ENCODE measurements around the gene HAUS7. TPM values are rescaled to one million over a fixed set of nuclear protein-coding genes. Genes with fewer than 3 reads are reported as not detected.

The HAUS7 gene
- total RNA-seq (2022; extraction: Qiagen RNA extraction) = 43.8 to 52.0 TPM (median 45.5 TPM) in 5 replicates

DNA sequence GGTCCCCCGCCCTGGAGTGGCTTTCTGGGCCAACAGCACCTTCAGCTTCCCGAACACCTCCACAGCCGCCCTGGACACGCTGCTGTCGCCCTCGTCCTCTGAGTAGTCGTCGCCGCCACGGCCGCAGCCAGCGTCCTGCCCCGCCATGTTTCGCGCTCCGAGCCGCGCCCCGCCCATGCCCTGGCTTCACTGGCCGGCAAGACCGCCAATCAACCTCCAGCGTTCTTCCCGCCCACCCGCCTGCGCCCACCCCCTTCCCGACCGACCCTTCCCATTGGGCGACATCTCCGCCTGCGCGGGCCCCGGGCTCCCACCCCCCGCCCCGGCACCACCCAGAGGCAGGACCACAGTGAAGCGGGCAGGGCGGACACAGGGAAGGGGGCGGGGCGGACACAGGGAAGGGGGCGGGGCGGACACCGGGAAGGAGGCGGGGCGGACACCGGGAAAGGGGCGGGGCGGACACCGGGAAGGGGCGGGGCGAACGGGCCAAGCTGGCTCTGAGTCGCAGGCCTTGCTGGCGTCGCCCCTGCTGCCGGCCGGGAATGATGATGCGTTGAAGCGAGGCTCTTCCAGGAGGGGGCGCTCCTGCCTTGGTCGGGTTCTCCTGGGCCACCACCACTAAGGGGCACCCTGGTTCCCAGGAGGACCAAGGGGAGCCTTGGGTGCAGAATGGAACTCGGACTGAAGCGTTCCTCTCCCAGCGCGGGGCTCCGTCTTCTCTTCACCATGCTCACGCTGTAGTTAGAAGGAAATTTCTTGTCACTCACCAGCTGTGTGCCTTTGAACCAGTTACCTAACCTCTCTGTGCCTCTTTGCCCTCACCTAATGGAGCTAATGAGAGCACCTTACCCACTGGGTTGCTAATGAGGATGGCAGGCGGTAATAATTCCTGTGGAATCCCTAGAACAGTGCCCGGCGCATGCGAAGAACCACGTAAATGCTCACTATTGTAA lies at the start of gene HAUS7:
Gene HAUS7, minus strand, starts transcription at position 166 of the 953 bp plus-strand sequence. Its CDS starts 19 bp downstream, at position 147.

DNA sequence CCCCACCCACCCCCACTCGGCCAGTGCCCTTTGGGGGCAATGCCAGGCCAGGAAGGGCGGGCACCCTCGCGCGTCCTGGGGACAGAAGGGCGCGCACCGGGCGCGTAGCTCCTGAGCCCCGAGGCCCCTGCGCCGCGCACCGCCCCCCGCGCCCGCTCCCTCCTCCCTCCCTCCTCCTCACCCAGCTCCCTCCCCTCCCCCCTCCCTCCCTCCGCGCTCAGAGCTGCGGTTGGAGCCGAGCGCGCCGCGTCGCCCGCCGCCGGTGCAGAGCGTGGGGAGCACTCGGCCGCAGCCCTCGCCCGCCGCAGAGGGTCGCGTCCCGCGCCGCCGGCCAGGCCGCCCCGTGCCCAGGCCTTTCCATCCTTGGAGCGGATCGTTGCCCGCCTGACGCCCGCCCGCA lies 47.0 kb upstream of the HAUS7 start, which contains the start of gene ATP2B3:
Gene ATP2B3, plus strand, starts transcription at position 220 of the 400 bp plus-strand sequence. CDS start 18,606 bp downstream, outside the sequence.

DNA sequence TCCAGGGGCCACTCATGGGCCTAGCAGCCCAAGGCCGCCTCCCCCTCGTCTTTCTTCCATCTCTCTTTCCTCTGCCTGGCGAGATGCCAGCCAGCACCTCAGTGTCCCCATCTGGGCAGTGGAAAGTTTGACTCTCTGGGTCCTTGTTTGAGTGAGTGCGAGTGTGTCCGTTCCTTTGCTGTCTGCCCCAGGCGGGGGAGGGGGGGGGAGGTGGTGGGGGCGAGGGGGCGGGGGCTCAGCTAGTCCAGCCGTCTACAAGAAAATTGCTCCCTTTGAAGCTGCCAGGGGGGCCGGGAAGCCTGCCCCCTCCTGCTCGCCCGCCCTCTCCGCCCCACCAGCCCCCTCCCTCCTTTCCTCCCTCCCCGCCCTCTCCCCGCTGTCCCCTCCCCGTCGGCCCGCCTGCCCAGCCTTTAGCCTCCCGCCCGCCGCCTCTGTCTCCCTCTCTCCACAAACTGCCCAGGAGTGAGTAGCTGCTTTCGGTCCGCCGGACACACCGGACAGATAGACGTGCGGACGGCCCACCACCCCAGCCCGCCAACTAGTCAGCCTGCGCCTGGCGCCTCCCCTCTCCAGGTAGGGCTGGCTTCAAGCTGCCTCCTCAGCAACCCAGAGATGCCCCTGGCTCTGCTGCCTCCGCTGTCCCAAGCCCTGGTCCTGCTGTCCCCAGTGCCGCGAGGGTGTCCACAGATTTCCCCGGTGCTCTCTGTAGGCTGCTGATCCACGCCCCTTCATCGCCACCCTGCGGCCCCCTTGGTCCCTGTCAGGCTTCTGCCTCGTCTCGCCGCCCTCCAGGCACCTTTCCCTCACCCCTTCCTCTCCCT lies 24.4 kb upstream of the HAUS7 start, which contains the start of gene BGN:
Gene BGN, plus strand, starts transcription at position 440 of the 821 bp plus-strand sequence. CDS start 9,652 bp downstream, outside the sequence.

DNA sequence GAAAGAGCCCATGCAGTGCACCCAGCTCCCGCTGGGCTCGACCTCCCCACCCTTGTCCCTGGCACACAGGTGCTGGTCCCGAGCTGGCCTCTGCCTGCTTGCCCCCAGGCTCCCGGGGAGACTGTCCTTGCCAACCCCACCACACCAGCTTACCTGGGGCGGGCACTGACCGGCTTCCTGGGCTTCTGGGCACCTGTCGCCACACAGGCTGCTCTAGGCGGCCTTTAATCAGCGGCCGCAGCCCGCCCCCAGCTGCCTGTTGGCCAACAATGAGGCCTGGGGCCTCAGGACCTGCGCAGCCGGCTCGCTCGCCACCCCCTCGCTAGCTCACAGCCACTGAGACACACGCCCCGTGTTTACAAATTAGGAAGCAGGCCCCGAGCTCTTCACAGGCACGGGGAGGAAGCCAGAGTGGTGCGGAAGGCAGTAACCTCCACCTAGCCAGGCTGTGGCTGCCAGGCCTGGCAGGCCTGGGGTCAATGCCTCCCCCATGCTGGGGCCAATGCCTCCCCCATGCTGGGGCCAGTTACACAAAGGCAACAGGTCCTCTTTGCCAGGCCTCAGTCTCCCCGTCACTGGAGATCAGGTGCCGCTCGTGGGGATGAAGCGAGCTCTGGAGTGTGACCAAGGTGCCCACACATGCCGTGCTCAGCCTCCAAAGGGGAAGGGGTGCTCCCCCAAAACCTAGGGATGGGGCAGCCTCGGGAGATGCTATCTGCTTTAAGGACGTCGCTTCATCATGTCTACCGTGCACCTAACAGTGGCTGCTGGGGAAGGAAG lies 24.3 kb downstream of the HAUS7 start, which contains the start of gene TREX2:
Gene TREX2, minus strand, starts transcription at position 201 of the 780 bp plus-strand sequence. CDS start 626 bp downstream, outside the sequence.

DNA sequence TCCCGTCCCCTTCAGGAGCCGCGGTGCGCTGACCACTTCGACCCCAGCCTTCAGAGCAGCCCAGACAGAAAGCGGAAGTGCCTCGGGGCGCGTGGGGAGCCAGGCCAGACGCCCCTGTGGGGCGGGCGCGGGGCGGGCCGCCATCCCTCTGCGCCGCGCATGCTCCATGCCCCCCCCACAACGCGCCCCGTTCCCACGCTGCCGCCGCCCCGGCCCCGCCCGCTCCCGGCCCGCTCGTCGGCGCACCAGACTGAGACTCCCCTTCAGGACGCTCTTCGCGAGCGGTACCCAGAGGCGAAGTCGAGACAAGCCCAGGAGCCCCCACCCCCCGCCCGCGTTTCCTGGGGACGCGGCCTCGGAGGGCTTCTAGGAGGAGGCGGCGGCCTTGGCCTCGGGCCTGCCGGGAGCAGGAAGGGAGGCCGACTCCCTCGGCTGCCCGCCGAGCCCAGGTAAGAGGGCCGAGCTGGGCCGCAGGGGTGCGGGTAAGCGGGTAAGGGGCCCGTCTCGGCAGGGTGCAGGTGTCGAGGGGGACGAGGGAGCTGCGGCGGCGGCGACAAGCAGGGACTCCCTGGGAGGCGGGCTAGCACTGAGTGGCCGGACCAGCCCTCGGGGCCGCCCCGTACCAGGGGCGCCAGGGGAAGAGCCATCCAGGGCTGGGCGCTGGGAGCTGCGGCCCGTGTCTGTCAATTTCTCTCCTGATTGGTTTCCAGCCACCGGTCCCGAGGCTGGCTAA lies 59.0 kb downstream of the HAUS7 start, which contains the start of gene ZFP92:
Gene ZFP92, plus strand, starts transcription at position 218 of the 733 bp plus-strand sequence. CDS start 6,851 bp downstream, outside the sequence.

DNA sequence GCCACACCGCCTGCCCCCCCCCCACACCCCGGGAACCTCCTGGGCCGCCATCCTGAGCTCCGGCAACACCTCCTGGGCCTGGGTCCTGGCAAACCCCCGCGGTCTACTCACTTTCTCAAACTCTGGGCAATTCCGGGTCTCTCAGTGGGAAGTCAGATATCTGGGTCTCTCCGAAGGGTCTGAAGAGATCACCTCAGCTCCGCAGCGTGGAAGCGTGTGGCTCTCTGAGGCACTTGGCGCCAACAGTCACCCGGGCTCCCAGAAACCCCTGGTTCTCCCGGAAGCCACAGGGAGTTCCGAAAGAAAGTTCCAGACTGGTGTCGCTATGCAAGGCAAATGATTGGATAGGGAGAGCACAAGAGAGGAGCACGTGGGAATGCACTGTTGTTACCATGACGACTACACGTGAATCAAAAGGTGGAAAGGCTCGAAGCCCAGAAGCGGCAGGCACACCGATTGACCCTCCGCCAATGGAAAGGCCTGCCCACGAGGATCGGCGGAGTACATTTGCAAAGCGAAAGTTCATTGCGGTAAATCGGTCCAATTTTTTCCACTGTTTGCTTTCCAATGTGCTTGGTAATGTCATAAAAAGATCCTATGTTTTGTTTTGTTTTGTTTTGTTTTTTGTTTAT lies 69.1 kb downstream of the HAUS7 start, which contains the start of gene PNMA6E:
Gene PNMA6E, minus strand, starts transcription at position 218 of the 632 bp plus-strand sequence. CDS start 2,501 bp downstream, outside the sequence.

Other genes starting within 250 kb of the HAUS7 start
- not detected in 5 replicates for gene PNMA6F, start 148.8 kb downstream of the HAUS7 start, total RNA-seq (2022; extraction: Qiagen RNA extraction)
- gene ZNF275, start 136.4 kb downstream of the HAUS7 start, total RNA-seq (2022; extraction: Qiagen RNA extraction) = 5.1 to 7.5 TPM (median 6.2 TPM) in 5 replicates
- gene PNMA6E, start 69.2 kb downstream of the HAUS7 start, total RNA-seq (2022; extraction: Qiagen RNA extraction) = 0.05 TPM in 1 of 5 replicates, not detected in the others
- gene ZFP92, start 59.1 kb downstream of the HAUS7 start, total RNA-seq (2022; extraction: Qiagen RNA extraction) = 0.50 to 0.71 TPM (median 0.56 TPM) in 5 replicates
- 0.63 to 1.7 TPM (median 1.3 TPM) in 5 replicates for gene TREX2, start 24.5 kb downstream of the HAUS7 start, total RNA-seq (2022; extraction: Qiagen RNA extraction)
- gene BGN, start 24.4 kb upstream of the HAUS7 start, total RNA-seq (2022; extraction: Qiagen RNA extraction) = 0.06 to 0.08 TPM in 2 of 5 replicates, not detected in the others
- gene ATP2B3, start 47.1 kb upstream of the HAUS7 start, total RNA-seq (2022; extraction: Qiagen RNA extraction) = 0.07 to 0.15 TPM (median 0.13 TPM) in 5 replicates
- gene CCNQ, start 128.6 kb upstream of the HAUS7 start, total RNA-seq (2022; extraction: Qiagen RNA extraction) = 40.3 to 64.4 TPM (median 60.1 TPM) in 5 replicates
- gene DUSP9, start 176.6 kb upstream of the HAUS7 start, total RNA-seq (2022; extraction: Qiagen RNA extraction) = 1.0 to 2.0 TPM (median 1.3 TPM) in 5 replicates
- gene PNCK, start 203.2 kb upstream of the HAUS7 start, total RNA-seq (2022; extraction: Qiagen RNA extraction) = 0.07 to 0.41 TPM (median 0.18 TPM) in 5 replicates
- gene SLC6A8, start 217.3 kb upstream of the HAUS7 start, total RNA-seq (2022; extraction: Qiagen RNA extraction) = 9.1 to 15.3 TPM (median 12.7 TPM) in 5 replicates

Measured in A549 treated with dexamethasone at 1 μM for 4 hours (cell line).